ENCODE data around the gene ANAPC5.
"Not testable (repeated sequence)": the region's sequence is repeated elsewhere in the genome, so short reads cannot be mapped to it uniquely, and the experiment has no call there.

Gene ANAPC5

DNA sequence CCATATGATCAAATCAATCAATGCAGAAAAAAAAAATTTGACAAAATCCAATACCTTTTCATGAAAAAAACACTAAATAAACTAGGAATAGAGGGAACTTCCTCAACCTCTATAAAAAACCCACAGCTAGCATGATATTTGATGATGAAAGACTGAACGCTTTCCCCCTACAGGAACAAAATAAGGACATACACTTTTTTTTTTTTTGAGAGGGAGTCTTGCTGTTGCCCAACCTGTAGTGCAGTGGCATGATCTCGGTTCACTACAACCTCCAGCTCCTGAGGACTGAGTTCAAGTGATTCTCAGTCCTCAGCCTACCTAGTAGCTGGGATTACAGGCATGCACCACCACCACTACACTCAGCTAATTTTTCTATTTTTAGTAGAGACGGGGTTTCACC, 37.8 kb downstream of the ANAPC5 start:
- DNase-seq = no peak

- DNase-seq = not testable (repeated sequence)
Observed at GRCh38 chr12:121310231-121310630, 42.0 kb downstream of the ANAPC5 start.

DNA sequence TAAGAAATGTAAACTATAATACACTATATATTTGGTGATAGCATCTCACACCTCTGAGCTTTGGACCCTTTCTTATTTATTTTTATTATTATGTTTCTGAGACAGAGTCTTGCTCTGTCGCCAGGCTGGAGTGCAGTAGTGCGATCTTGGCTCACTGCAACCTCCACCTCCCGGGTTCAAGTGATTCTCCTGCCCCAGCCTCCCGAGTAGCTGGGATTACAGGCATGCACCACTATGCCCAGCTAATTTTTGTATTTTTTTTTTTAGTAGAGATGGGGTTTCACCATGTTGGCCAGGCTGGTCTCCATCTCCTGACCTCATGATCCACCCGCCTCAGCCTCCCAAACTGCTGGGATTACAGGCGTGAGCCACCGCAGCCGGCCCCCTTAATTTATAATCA, 44.8 kb downstream of the ANAPC5 start:
- not testable (repeated sequence) for DNase-seq

GRCh38 chr12:121304306-121304705, 47.9 kb downstream of the ANAPC5 start:
- DNase-seq = no peak

GRCh38 chr12:121301876-121302275, 50.3 kb downstream of the ANAPC5 start:
- DNase-seq = no peak

DNA sequence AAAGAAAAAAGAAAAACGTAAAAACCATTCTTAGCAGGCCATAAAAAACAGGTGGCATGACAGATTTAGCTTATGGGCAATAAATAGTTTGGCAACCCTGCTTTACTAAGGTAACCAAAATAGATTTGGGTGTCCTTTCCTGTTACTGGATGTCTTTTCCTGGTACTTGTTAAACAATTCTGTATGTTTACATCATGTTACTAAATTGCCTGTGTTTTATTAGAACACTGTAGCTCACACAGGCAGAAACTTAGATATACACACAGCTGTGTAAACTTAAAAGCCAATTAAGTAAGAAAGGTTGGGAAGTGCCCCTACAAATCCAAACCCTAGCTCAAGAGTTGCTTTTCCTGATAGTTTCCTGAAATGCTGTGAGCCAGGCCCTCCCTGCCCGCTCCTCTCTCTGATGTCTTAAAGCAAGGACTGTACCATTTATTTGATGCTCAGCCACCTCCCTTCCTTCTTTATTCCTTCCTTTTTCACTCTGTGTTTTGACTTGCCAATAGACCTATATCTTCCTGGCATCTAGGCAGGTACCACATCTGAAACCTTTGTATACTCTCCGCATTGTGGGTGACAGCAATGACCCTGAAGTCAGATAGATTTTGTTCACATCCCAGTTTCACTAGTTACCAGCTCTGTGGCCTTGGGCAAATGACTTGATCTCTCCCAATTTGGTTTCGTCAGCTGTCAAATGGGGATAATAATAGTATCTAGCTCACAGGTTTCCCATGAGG, 52.0 kb downstream of the ANAPC5 start:
- DNase-seq = no peak

DNA sequence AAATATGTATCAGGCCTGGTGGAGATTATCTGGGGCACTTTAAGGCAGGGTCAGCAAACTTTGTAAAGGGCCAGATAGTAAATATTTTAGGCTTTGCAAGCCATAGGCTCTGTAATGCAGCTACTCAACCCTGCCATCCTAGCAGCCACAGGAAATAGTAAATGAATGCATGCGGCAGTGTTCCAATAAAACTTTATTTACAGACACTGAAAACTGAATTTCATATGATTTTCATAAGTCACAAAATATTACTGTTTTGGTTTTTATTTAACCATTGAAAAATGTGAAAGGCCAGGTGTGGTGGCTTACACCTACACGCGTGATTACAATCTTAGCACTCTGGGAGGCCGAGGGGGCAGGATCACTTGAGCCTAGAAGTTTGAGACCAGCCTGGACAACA, 52.5 kb downstream of the ANAPC5 start:
- no peak for DNase-seq

GRCh38 chr12:121298411-121298810, 53.8 kb downstream of the ANAPC5 start:
- DNase-seq = not testable (repeated sequence)

- peak in 9 of 58 donors; percentile 9 to 48 (median 35) for DNase-seq
Observed at GRCh38 chr12:121297435-121297991, 54.7 kb downstream of the ANAPC5 start.

- peak in 54 of 58 donors; percentile 35 to 87 (median 71) for DNase-seq
Observed at GRCh38 chr12:121296618-121297434, 55.4 kb downstream of the ANAPC5 start, which contains the start of gene CAMKK2. CAMKK2 (minus strand) TSS chr12:121296709; CDS start chr12:121274526, 22,183 bp downstream.

GRCh38 chr12:121295746-121296617, 56.2 kb downstream of the ANAPC5 start:
- DNase-seq = peak in 16 of 58 donors; percentile 24 to 65 (median 34)

GRCh38 chr12:121295116-121295745, 57.0 kb downstream of the ANAPC5 start:
- DNase-seq = peak in 1 of 58 donors; percentile 24

DNA sequence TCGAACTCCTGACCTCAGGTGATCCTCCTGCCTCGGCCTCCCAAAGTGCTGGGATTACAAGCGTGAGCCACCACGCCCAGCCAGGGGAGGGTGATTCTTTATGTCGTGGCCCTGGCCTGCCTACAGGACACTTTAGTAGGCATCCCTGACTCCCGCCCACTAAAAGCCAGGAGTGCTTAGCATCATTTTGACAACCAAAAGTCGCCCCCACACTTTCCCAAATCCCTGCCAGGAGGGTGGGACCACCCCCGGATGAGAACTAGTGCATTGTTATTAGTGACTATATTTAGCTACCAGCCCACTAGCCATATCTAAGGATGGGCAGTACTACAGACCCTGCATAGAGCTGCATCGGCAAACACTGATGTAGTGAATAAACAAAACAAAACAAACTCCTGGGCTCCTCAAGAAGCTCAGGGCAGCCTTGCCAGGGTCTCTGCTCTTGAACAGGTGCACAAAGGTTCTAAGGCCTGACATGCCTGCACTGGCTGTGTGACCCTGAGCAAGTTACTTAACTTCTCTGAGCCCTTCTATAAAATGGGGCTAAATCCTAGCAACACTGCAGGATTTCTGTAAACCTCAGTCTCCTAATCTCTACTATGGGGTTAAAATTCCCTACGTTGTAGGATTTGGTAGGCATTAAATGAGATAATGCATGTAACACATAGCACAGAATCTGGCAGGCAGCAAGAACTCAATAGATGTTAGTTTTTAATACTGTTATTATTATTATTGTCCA, 57.9 kb downstream of the ANAPC5 start:
- peak in 1 of 58 donors; percentile 3 for DNase-seq

- DNase-seq = no peak
Observed at GRCh38 chr12:121293603-121294002, 58.6 kb downstream of the ANAPC5 start.

- no peak for DNase-seq
Observed at GRCh38 chr12:121290410-121290809, 61.8 kb downstream of the ANAPC5 start.

DNA sequence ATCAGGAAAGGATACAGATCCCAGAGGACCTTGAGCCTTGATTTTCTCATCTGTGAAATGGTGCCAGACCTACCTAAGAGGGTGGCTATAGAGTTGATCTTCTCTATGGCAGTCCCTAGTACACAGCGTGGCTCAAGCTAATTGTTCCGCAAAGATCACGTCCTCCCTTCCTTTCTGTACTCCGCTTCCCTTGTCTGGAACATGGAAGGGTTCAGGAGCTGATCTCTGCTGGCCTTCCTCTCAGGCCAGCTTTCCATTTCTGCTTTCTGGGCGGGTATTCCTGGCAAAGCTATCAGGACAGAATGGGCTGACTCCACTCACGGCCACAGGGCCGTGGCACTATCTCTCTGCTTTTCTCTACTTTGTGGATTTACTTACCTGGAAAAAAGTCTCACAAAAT, 62.2 kb downstream of the ANAPC5 start:
- DNase-seq = no peak

DNA sequence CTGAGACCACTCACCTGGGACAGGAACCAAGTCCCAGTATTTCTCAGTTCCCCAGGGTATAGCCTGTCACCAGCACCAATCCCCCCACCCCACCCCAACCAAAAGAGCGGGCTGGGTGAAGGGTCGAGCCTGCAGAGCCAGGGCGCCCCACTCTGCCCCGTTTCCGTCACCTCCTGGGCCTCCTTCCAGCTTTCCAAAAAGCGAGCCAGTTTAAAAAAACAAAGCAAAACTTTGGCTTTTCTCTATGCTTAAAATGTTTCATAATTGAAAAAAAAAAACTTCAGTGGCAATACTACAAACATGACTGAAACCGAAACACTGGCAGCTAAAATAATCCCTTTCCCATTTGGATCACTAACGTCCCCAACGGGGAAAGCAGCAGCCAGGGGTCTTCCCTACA, 63.2 kb downstream of the ANAPC5 start:
- no peak for DNase-seq

- DNase-seq = peak in 7 of 58 donors; percentile 7 to 28 (median 15)
Observed at GRCh38 chr12:121288158-121288845, 63.9 kb downstream of the ANAPC5 start.
